Activated T-cell treated with anti-CD3 and anti-CD28 coated beads, Interleukin-2, amount 50 U/mL, for 1 hour (primary cell): ENCODE data around the gene UTS2R.
A peak's percentile ranks its signal among the peaks of the same experiment; 100 is the strongest.
"Not testable (repeated sequence)": the region's sequence is repeated elsewhere in the genome, so short reads cannot be mapped to it uniquely, and the experiment has no call there.

Experiments used
- DNase-seq: peaks from one replicate; pipeline ENCODE4 v3.0.0-alpha.2; 2020

The UTS2R gene

GRCh38 chr17:82411396-82412053 lies 40.0 kb downstream of the UTS2R start:
- no peak for DNase-seq

GRCh38 chr17:82412081-82412480 lies 40.5 kb downstream of the UTS2R start:
- DNase-seq, result not testable (repeated sequence)

GRCh38 chr17:82412535-82413520 lies 41.3 kb downstream of the UTS2R start:
- DNase-seq, result no peak

GRCh38 chr17:82414548-82415281 lies 43.1 kb downstream of the UTS2R start:
- DNase-seq, result peak; percentile 74

- DNase-seq, result no peak
Measured at GRCh38 chr17:82415336-82415735, 43.8 kb downstream of the UTS2R start.

- no peak for DNase-seq
Measured at GRCh38 chr17:82415786-82416185, 44.2 kb downstream of the UTS2R start.

- DNase-seq, result no peak
Measured at GRCh38 chr17:82416264-82416663, 44.7 kb downstream of the UTS2R start.

GRCh38 chr17:82416771-82417170 lies 45.2 kb downstream of the UTS2R start:
- no peak for DNase-seq

- DNase-seq, result peak; percentile 95
Measured at GRCh38 chr17:82418001-82418986, 46.7 kb downstream of the UTS2R start, which contains the start of the genes HEXD and OGFOD3. HEXD (plus strand) TSS chr17:82418347; CDS start chr17:82419800, 1,453 bp downstream. OGFOD3 (minus strand) TSS chr17:82418586; CDS start chr17:82418485, 101 bp downstream.

GRCh38 chr17:82419540-82419939 lies 48.0 kb downstream of the UTS2R start:
- DNase-seq, result no peak

- peak; percentile 61 for DNase-seq
Measured at GRCh38 chr17:82424001-82424862, 52.7 kb downstream of the UTS2R start.

GRCh38 chr17:82424863-82425159 lies 53.2 kb downstream of the UTS2R start:
- no peak for DNase-seq
